Measurements from ENCODE around the gene SLC25A34. TPM values are rescaled to one million over a fixed set of nuclear protein-coding genes. Genes with fewer than 3 reads are reported as not detected.
A peak's percentile ranks its signal among the peaks of the same experiment; 100 is the strongest.
"Not testable (repeated sequence)": the region's sequence is repeated elsewhere in the genome, so short reads cannot be mapped to it uniquely, and the experiment has no call there.

Gene SLC25A34
- 0.48 TPM for total RNA-seq (ENCODE audit: insufficient read depth, low replicate concordance)

DNA sequence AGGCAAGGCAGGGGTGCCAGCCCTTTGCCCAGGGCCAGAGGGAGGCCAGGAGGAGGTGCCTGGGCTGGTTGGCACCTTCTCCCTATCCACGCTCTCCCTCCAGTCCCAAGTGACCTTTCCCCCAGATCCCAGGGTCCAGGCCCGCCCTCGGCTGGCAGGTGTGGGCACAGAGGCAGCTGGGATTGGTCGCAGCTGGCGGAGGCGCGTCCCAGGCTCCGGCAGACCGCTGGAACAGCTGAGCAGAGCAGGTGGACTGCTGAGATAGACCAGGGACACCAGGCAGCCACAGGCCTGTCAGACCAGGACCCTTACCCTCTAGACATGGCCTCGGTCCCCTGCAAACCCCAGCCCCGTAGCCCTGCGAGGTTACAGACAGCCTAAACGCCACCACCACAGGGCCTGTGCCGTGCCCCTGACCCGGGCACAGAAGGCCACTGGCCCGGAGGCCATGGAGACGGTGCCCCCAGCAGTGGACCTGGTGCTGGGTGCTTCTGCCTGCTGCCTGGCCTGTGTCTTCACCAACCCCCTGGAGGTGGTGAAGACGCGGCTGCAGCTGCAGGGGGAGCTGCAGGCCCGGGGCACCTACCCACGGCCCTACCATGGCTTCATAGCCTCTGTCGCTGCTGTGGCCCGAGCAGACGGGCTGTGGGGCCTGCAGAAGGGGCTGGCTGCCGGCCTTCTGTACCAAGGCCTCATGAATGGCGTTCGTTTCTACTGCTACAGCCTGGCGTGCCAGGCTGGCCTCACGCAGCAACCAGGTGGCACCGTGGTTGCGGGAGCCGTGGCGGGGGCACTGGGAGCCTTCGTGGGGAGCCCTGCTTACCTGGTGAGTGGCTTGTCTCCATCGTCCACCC, at the start of gene SLC25A34:
Gene SLC25A34, plus strand, starts transcription at position 221 of the 854 bp plus-strand sequence. Its CDS starts 228 bp downstream, at position 449.
- no peak for DNase-seq (ENCODE audit: low spot score)

DNA sequence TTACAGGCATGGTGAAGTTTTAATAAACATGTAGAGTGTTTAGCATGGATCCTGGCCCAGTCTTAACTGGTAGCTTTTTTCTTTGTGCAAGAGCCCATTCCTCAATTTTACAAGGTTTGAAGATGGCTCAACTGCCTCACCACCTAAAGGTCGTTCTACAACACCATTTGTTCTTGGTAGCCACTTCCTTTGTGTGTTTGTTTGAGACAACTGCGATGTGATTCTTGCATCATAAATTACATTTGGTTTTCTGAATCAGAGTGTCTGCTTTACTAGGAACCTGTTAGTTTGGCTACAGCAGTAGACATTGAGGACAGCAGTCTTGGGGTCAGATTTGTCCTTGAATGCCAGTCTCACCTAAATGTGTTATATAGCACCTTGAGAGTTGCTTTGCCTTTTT, 48.6 kb upstream of the SLC25A34 start:
- no peak for DNase-seq (ENCODE audit: low spot score)

DNA sequence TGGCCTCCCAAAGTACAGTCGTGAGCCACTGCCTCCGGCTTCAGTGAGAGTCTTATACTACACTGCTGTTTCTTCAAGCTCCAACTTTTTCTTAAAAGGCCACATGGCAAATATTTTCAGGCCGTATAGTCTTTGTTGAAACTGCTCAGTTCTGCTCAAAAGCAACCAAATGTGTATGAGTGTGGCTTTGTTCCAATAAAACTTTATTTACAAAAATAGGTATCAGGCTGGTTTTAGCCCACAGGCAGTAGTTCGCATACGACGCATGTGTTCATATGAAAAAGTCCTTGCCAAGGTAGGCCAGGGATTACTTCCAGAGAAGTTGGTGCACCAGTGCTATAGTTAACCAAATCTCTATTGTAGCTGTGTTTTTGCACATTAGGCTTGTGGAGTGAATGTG, 45.7 kb upstream of the SLC25A34 start:
- DNase-seq (ENCODE audit: low spot score), result no peak

DNA sequence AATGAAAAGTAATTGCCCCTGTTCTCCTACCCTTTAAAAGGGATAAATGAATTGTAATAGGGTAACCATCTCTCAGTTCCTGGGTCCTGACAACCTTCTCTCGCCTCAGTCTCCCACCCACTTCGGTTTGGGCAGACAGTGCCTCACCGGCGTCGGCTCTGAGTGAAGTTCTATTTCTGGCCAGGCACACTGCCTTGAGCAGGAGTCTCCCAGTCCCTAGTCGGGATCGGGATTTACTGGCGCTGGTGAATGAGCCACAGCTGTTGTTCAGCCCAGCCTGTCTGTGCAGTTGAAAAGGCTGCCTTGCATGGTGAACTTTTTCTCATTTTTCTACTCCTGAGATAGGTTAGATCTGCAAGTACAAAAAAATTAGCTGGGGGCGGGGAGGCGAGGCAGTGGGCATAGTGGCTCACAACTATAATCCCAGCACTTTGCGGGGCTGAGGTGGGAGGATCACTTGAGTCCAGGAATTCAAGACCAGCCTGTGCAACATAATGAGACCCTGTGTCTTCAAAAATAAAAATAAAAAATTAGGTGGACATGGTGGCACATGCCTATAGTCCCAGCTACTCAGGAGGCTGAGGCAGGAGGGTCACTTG, 44.5 kb upstream of the SLC25A34 start:
- peak; percentile 88 for DNase-seq (ENCODE audit: low spot score)

DNA sequence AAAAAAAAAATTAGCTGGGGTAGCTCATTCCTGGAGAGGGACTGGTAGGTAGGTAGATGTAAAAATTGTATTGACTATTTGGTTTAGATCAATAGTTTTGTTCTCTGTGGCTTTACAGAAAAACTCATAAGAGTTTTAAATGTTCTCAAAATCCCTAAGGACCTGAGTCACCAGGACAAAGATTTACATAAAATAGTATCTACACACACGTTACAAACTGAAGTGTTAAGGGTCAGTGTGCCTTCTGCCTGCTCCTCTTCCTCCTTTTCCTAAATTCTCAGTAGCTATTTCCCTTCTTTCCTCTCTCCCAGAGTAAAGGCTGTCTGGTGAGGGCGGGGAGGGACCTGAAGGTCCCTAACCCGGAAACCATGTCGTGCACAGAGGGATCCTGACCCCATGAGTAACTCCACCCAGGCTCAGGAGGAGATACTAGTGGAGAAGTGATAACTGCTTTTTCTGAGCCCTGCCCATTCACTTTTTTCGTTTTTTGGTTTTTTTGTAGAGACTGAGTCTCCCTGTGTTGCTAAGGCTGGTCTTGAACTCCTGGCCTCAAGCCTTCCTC, 43.9 kb upstream of the SLC25A34 start:
- DNase-seq (ENCODE audit: low spot score), result no peak

DNA sequence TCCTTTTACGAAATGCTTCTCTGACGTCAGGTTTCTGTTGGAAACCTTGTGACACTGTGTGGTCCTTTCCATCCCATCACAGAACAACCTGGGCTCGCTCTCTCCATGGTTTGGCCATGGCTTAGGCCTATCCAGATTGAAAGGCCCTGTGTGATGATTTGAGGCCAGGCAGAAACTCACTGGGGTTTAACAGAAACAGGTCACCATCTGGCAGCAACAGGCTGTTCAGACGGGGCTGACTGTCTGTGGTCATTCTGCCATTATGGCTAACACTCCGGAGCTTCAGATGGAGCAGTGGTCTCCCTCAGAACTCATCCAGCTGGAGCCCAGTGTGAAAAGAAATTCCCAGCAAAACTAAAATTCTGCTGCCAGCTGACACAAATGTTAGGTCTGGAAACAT, 42.7 kb upstream of the SLC25A34 start:
- DNase-seq (ENCODE audit: low spot score), result no peak

DNA sequence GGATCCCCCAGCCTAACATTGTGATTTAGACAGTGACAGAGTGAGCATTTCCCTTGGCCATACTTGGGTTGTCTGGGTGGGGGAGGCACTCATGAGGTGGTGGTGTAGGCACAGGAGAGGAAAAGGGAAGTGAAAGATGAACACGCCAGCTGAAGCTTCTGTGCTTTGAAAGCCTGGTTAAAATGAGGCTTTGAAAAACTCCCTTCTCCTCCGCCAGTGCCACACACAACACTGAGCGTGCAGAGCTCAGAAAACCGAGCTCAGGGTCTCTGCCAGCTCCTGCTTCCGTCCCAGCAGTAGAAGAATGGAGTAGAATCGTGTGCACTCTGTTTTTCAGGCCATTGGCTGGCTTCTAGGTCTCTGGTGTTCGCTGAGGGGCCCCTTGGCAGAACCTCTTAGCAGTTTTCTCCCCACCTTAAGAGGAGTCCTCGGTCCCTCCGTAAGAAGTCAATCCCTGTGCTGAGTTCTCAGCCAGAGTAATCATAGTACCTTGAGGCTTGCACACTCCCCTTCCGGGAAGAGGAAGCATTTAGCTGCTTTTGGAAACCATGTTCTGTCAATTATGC, 39.0 kb upstream of the SLC25A34 start:
- DNase-seq (ENCODE audit: low spot score), result no peak

DNA sequence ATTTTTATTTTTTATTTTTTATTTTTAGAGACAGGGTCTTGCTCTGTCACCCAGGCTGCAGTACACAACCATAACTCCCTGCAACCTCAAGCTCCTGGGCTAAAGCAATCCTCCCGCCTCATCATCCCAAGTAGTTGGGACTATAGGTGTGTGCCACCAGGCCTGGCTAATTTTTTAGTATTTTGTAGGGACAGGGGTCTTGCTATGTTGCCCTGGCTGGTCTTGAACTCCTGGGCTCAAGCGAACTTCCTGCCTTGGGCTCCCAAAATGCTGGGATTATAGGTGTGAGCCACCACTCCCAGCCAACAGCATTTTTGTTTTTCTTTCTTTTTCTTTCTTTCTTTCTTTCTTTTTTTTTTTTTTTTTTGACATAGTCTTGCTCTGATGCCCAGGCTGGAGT, 37.9 kb upstream of the SLC25A34 start:
- DNase-seq (ENCODE audit: low spot score), result no peak

DNA sequence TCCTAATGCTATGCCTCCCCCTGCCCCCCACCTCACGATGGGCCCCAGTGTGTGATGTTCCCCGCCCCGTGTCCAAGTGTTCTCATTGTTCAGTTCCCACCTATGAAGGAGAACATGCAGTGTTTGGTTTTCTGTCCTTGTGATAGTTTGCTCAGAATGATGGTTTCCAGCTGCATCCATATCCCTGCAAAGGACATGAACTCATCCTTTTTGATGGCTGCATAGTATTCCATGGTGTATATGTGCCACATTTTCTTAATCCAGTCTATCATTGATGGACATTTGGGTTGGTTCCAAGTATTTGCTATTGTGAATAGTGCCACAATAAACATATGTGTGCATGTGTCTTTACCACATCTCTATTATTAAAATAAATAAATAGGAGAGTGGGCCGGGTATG, 36.7 kb upstream of the SLC25A34 start:
- not testable (repeated sequence) for DNase-seq (ENCODE audit: low spot score)

DNA sequence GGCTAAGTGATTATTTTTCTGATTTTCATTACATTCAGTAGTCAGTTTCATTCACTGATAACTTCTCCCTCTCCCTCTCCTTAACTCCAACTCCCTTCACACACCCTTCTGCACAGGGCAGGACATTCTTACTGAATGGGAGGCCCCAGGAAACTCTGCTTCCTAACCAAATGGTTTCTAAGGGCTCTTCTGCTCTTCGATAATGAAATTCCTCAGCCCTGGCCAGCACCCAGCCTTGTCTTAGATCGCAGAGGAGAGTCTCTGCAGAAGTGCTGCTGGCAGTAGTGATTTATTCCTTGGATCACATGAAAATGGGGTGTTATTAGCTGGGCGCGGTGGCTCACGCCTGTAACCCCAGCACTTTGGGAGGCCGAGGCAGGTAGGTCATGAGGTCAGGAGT, 35.5 kb upstream of the SLC25A34 start:
- DNase-seq (ENCODE audit: low spot score), result peak; percentile 82

DNA sequence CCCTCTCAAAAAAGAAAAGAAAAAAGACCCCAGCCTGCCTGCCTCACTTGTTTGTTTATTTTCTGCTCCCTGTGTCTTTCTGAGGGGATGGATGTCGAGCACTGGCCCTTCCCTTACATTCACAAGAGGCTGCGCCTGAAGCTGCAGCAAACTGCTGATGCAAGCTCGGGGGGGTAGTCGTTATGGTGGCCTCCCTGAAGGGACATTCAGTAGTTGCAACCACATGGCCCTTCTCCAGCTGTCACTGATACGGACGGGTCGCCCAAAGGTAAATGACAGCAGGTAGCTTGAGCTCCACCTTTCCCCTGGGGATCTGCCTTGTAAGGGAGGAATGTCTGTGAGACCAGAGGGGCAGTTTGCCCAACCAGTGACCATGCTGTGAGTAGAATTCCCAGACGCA, 34.3 kb upstream of the SLC25A34 start:
- DNase-seq (ENCODE audit: low spot score), result no peak

DNA sequence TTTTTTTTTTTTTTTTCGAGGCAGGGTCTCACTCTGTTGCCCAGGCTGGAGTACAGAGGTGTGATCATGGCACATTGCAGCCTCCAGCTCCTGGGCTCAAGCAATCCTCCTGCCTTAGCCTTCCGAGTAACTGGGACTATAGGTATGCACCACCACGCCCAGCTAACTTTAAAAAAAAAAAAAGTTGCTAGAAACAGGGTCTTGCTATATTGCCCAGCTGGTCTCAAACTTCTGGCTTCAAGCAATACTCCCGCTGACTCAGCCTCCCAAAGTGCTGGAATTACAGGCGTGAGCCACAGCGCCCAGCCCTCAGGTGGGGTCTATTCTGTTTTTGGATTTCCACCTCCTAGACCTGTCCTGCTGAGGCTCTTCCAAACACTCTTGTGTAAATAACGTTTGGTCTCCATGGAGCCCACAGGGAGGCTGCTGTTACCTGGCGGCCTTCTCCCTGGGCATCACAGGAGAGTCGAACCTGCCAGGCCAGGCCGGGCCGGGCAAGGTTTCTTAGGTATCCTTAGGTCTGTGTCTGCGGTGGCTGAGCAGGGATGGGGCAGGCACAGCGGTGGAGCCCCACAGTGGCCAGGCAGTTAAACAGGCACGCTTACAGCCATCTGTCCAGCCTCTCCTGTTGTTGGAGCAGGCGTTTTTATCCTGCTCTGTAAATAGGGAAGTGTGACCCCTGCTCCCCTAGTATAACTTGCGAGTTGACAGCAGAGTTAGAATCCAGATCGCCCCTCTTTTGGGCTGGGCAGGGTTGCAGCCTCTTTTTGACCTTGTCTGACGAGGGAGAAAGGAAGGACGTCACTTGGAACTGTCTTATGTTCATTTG, 33.1 kb upstream of the SLC25A34 start:
- DNase-seq (ENCODE audit: low spot score), result no peak

DNA sequence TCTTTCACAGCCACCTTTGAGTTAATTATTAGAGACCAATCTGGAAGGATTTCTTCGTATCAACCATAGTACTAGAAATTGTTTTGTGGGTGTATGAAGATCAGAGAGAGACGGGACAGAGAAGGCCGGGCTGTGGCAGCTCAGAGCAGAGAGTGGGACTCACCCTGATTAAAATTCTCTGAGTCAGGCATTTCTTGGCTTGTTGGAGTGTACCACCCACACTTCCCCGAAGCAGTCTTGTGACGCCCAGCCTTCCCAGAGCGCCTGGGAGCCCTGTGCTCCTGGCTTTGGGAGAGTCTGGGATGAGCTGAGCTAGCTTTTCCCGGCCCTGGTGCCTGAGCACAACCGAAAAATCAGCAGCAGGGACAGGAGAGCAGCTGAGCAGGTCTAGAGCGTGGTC, 32.5 kb upstream of the SLC25A34 start:
- DNase-seq (ENCODE audit: low spot score), result peak; percentile 97

DNA sequence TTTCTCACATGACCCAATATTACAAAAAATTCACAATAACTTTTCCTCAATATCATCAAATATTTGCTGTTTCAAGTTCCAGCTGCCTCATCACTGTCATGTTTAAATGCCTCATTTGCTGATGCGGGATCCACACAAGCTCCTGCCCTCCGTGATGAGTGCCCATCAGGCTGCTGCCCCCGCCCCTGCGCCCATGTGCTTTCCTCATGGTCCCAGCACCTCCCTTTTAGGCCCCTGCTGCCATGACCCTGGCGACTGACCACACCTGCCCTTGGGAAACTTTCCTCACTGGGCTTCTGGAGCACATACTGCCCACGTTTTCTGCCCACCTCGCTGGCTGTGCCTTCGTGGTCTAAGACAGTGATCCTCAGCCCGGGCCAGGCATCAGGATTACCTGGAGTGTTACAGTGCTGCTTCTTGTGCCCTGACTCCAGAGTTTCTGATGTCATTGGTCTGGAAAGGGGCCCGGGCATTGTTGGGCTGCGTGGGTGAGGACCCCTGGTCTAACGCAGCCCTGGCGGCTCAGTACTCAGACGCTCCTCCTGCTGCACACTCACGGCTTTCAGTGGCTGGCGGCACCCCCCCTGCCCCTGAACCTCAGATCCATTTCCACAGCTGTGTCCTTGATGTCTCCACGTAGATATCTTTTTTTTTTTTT, 31.4 kb upstream of the SLC25A34 start:
- DNase-seq (ENCODE audit: low spot score), result no peak

DNA sequence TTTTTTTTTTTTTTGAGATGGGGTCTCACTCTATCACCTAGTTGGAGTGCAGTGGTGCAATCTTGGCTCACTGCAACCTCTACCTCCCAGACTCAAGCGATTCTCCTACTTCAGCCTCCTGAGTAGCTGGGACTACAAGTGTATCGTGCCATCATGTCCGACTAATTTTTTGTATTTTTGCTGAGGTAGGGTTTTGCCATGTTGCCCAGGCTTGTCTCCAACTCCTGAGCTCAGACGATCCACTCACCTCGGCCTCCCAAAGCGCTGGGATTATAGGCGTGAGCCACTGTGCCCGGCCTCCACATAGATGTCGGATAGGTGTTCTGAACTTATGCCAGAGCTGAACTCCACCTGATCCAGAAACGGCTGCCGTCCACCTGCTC, 30.9 kb upstream of the SLC25A34 start:
- DNase-seq (ENCODE audit: low spot score), result no peak

DNA sequence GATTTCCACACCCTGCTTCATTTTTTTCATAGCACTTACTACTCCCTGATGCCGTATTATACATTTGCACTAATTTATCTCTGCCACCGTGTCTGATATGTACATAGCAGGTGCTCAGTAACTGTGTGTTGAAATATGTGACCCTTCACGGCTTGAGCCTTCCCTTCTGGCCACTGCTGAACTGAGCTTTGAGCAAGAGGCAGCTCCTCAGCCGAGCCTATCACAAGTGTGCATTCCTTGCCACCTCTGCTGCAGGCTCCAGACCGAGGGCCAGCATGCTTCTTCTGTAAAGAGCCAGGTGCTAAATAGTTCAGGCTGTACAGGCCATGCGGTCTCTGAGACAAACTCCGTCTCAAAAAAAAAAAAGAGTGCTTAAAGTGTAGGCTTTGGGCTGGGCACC, 29.3 kb upstream of the SLC25A34 start:
- no peak for DNase-seq (ENCODE audit: low spot score)

DNA sequence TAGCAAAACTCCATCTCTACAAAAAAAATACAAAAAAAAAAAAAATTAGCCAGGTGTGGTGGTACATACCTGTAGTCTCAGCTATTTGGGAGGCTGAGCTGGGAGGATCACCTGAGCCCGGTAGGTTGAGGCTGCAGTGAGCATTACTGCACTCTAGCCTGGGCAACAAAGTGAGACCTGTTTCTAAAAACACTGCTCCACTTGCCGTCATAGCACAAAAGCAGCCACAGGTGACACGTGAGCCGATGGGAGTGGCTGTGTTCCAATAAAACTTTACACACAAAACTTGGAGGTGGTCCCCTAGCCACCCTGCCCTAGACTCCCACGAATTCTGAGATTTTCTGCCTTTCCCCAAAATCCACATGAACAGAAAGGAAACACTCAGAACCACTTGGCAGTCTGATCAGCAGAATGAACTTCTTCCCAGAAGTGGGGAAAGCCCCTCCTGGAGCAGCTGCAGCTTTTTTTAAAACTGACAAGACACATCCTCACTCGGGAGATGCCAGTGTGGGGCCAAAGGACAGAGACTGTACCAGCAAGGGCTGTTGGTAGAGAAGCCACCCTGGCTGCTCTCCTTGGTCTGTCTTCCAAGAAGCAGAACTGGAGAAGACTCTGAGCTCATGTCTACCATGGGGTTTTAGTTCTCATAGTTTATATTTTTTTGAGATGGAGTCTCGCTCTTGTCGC, 28.7 kb upstream of the SLC25A34 start:
- no peak for DNase-seq (ENCODE audit: low spot score)

DNA sequence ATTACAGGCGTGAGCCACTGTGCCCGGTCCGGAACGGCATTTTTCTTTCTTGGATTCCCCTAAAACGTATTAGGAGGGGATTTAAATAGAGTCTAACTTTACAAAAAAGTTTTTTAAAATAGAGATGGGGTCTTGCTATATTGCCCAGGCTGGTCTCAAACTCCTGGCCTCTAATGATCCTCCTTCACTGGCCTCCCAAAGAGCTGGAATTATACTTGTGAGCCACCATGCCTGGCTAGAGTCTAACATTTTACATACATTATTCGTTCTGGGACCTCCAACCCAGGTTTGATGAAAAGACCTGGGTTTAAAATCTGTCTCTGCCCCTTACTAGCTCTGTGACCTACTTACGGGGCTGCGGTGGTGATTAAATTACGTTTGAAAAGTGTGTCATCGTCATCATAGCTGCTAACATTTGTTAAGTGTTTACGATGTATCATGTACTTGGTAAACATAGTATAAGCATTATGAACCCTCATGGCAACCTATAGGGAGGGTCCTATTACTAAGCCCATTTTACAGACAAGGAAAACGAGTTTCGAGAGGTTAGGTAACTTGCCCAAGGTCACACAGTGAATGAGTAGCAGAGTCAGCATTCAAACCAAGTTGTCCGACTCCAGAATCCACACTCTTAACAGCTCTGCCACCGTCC, 27.4 kb upstream of the SLC25A34 start:
- DNase-seq (ENCODE audit: low spot score), result no peak

DNA sequence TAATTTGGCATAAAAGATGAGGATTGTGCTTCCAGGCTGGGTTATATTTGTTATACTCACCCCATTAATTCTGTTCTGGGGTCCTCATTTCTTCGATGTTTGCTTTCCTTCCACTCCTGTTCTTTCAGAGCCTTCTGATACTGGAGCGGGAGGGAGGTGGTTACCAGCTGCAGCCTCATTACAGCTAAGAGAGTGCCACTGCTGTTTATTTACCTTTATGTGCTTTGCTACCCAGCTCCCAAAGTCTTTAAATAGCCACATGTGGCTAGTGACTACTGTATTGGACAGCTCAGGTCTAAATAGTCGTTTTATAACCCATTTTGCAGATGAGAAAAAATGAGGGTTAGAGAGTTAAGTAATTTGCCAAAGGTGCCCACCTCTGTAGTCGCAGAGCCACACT, 26.8 kb upstream of the SLC25A34 start:
- no peak for DNase-seq (ENCODE audit: low spot score)

DNA sequence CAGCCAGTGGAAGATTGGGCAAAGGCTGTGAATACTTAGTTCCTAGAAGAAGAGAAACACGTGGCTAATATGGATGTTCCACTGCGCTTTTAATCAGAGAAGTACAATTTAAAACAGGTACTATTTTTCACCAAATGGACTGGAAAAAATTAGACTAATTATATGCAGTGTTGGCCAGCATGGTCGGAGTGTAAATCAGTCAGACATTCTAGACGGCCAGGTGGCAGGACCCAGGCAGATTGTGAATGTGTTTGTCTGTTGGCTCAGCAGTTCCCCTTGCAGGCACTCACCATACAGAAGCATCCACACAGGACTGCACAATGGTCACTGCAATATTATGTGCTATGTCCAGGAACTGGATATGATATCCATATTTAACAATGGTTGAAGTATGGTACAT, 23.9 kb upstream of the SLC25A34 start:
- DNase-seq (ENCODE audit: low spot score), result no peak
